Activated CD8-positive, alpha-beta T cell treated with anti-CD3 and anti-CD28 coated beads for 36 hours (primary cell): ENCODE measurements around the gene SCAF8. TPM values are rescaled to one million over a fixed set of nuclear protein-coding genes. Genes with fewer than 3 reads are reported as not detected.
A peak's percentile ranks its signal among the peaks of the same experiment; 100 is the strongest.
"Not testable (repeated sequence)": the region's sequence is repeated elsewhere in the genome, so short reads cannot be mapped to it uniquely, and the experiment has no call there.

ENCODE experiments used
- ATAC-seq: fragments of 200-7000 bp; cut with Tn5 transposase; one replicate; pipeline ENCODE4 v1.10.0; 2021; ENCODE audit warnings: mild to moderate bottlenecking, moderate library complexity
- CTCF ChIA-PET: fragments of 350-600 bp; sonication (Branson Sonifier 250); formaldehyde crosslinking; loops from one replicate; lab custom pipeline; 2021; ENCODE audit warnings: antibody characterized with exemption; lab: Charles Lee
- POLR2A ChIA-PET: fragments of 350-600 bp; sonication (Branson Sonifier 250); formaldehyde crosslinking; loops from one replicate; lab custom pipeline; 2021; ENCODE audit warnings: antibody characterized with exemption; lab: Charles Lee
- DNase-seq: peaks from one replicate; pipeline ENCODE4 v3.0.0-alpha.2; 2020
- H3K27ac Mint-ChIP-seq: one replicate; pipeline ENCODE4 v1.8.0; 2021; ENCODE audit warnings: mild to moderate bottlenecking, mixed read lengths
- H3K27me3 Mint-ChIP-seq: one replicate; pipeline ENCODE4 v1.8.0; 2021; ENCODE audit warnings: mixed read lengths
- H3K36me3 Mint-ChIP-seq: one replicate; pipeline ENCODE4 v1.8.0; 2021; ENCODE audit warnings: low read depth, mixed read lengths
- H3K4me1 Mint-ChIP-seq: one replicate; pipeline ENCODE4 v1.8.0; 2021; ENCODE audit warnings: low read depth, mixed read lengths
- H3K4me3 Mint-ChIP-seq: one replicate; pipeline ENCODE4 v1.8.0; 2021; ENCODE audit warnings: mild to moderate bottlenecking, moderate library complexity, mixed read lengths
- H3K9me3 Mint-ChIP-seq: one replicate; pipeline ENCODE4 v1.8.0; 2021; ENCODE audit warnings: mixed read lengths
- intact Hi-C: fragments of 100-400 bp; cut with micrococcal nuclease; formaldehyde crosslinking; loops from one replicate; pipeline ENCODE4 v1.10.0; 2022
- total RNA-seq, 2 experiments: library from RNA; stranded (reverse); gene quantifications; one replicate each; pipeline ENCODE4 v1.2.3, GENCODE V29; 2021
- TF ChIP-seq, protein P1 (sequence below): fragments of 200-600 bp; IDR thresholded peaks from one replicate; pipeline ENCODE4 v1.8.0; 2022; ENCODE audit warnings: antibody characterized with exemption, mild to moderate bottlenecking

Gene SCAF8
- total RNA-seq, 2 experiments from 2014 or later, result 31.3 to 32.9 TPM

DNA sequence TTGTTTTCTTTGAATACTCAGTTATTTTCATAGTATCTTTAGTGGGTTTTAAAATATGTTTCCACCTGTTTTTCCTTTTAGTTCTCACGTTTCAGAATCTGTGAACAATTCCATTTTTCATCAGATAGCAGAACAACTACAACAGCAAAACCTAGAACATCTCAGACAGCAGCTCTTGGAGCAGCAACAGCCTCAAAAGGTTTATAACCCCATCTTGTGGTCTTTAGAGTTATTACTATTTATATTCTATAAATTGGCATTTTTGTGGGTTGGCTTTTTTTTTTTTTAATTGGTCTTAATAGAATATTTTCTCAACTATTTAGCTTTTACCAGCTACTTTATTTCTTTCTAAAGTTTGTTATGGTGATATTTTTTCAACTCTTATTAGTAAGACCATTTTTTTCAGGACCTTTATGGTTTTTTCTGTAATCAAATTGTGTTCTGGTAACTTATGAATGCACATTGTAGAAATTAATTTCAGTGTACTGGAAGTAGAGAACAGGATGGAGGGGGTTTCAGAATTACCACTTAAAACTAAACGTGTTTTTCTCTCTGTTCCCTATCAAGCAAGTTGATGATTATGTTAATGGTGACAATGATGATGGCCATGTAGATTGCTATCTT is 72.2 kb downstream of the SCAF8 start:
- ChIA-PET POLR2A (interaction anchor here (1.1 kb wide), 1 partner anchor 128 kb away, joined by 3 read pairs; no protein-coding TSS in a partner anchor), CTCF (interaction anchor here (1.0 to 13.1 kb wide), 13 partner anchors 9 to 198 kb away, joined by 3 to 233 read pairs (median 4); no protein-coding TSS in a partner anchor)
- intact Hi-C loops, result loop anchor here (1.0 to 2.0 kb wide), 2 partner anchors 73 to 130 kb away; partner anchors contain the start of gene SCAF8
- Mint-ChIP-seq H3K9me3 (no peaks in the 10 kb centered on the region), H3K36me3 (peaks cover 33% of the 10 kb centered on the region), H3K27ac (no peak overlapping the region), H3K4me1 (peaks cover 5% of the 10 kb centered on the region), H3K4me3 (no peak overlapping the region), H3K27me3 (no peaks in the 10 kb centered on the region)
- TF ChIP-seq, protein P1, sequence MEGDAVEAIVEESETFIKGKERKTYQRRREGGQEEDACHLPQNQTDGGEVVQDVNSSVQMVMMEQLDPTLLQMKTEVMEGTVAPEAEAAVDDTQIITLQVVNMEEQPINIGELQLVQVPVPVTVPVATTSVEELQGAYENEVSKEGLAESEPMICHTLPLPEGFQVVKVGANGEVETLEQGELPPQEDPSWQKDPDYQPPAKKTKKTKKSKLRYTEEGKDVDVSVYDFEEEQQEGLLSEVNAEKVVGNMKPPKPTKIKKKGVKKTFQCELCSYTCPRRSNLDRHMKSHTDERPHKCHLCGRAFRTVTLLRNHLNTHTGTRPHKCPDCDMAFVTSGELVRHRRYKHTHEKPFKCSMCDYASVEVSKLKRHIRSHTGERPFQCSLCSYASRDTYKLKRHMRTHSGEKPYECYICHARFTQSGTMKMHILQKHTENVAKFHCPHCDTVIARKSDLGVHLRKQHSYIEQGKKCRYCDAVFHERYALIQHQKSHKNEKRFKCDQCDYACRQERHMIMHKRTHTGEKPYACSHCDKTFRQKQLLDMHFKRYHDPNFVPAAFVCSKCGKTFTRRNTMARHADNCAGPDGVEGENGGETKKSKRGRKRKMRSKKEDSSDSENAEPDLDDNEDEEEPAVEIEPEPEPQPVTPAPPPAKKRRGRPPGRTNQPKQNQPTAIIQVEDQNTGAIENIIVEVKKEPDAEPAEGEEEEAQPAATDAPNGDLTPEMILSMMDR, result peak; percentile 58
- DNase-seq (no peak), ATAC-seq (no peak)

DNA sequence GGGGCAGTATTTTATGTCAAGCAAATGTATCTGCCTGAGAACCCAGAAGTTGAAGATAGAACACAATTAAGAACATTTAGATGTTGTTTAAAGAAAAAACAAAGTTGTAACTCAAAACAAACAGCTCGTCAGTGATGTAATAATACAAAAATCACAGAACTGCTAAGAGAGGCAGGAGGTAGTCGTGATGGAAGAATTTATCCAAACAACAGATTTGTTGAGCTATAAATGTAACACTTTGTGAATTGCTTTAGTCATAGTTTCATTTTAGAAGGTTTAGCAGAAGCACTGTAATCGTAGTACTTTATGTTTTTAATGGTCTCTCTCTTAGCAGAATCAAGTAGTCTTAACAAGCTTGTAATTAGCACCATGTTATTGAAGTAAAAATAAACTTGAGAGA is 73.6 kb downstream of the SCAF8 start:
- intact Hi-C loops, result no loop called here
- TF ChIP-seq, protein P1, result no peak
- DNase-seq (no peak), ATAC-seq (no peak)
- Mint-ChIP-seq H3K4me3 (no peak overlapping the region), H3K27me3 (no peaks in the 10 kb centered on the region), H3K4me1 (peaks cover 2% of the 10 kb centered on the region), H3K9me3 (no peaks in the 10 kb centered on the region), H3K27ac (no peak overlapping the region), H3K36me3 (peaks cover 43% of the 10 kb centered on the region)
- CTCF ChIA-PET, result interaction anchor here (1.0 to 13.1 kb wide), 9 partner anchors 10 to 132 kb away, joined by 3 to 233 read pairs (median 5); no protein-coding TSS in a partner anchor
- POLR2A ChIA-PET, result interaction anchor here (0.6 to 1.0 kb wide), 3 partner anchors 18 to 50 kb away, joined by 3 read pairs; no protein-coding TSS in a partner anchor

DNA sequence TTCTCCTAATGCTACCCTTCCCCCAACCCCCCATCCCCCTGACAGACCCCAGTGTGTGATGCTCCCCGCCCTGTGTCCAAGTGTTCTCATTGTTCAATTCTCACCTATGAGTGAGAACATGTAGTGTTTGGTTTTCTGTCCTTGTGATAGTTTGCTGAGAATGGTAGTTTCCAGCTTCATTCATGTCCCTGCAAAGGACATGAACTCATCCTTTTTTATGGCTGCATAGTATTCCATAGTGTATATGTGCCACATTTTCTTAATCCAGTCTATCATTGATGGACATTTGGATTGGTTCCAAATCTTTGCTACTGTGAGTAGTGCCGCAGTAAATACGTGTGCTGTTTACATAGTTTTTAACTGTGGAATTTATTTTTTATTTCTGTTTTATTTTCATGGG is 78.4 kb downstream of the SCAF8 start:
- POLR2A ChIA-PET, H3K9me3 Mint-ChIP-seq, DNase-seq, intact Hi-C loops, ATAC-seq, H3K4me1 Mint-ChIP-seq, H3K27me3 Mint-ChIP-seq, H3K4me3 Mint-ChIP-seq, H3K27ac Mint-ChIP-seq: not testable (repeated sequence)
- H3K36me3 Mint-ChIP-seq, result peaks cover 57% of the 10 kb centered on the region
- CTCF ChIA-PET, result interaction anchor here (3.0 kb wide), 1 partner anchor 136 kb away, joined by 13 read pairs; no protein-coding TSS in a partner anchor

DNA sequence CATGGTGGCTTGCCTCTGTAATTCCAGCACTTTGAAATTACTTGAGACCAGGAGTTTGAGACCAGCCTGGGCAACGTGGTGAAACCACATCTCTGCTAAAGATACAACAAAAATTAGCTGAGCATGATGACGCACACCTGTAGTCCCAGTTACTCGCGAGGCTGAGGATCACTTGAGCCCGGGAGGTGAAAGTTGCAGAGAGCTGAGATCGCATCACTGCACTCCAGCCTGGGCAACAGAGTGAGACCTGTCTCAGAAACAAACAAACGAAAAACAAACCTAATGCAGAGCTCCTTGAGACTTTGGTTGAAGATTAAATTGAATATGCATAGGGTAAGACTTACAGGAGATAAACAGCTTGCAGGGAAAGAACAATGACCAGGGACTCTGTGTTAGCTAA is 80.8 kb downstream of the SCAF8 start:
- intact Hi-C loops, result no loop called here
- Mint-ChIP-seq H3K9me3 (no peaks in the 10 kb centered on the region), H3K27me3 (no peaks in the 10 kb centered on the region), H3K4me3 (no peak overlapping the region), H3K36me3 (peaks cover 49% of the 10 kb centered on the region), H3K27ac (no peak overlapping the region), H3K4me1 (peaks cover 2% of the 10 kb centered on the region)
- TF ChIP-seq, protein P1, result no peak
- no peak for ATAC-seq
- CTCF ChIA-PET, result interaction anchor here (1.6 to 3.0 kb wide), 2 partner anchors 8 to 138 kb away, joined by 5 to 13 read pairs; no protein-coding TSS in a partner anchor
- POLR2A ChIA-PET, result no interaction called here
- no peak for DNase-seq

DNA sequence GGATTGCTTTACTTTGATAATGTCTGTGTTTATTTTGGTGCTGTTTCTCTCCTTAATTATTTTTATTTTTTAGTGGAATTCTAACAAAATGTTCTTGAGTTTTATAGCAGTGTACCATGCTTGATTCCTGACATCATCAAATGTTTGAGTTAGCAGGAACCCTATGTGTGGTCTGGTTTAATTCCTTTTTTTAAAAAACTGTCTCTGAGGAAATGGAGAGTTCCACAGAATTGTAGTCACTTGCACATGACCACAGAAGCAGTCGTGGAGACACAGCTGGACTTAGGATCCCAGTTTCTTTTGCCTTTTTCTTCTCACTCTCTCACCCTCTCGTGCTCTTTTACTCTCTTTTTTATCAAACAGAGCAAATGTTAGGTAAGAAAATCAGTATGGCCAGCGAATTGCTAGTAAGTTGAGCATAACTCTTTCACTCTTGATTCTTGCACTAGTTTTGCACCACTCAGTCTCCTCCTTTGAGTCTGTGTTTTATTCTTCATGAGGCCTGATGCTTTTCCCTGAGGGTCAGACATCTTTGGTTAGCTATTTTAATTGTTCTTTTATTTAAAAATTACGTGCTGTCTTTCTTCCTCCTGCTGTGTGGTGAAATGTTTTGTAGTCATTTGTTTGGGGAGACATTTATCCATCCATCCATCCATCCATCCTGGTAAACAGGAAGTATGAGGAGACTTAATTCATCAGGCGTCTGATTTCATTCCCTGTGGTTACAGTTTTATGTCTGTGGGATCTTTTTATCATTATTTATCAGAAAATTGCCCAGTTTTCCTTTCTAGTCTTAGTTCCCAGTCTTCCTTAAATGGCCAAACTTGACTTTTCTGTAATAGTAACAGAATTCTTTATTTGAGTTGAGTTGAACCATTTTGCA is 83.0 kb downstream of the SCAF8 start:
- Mint-ChIP-seq H3K27ac (no peak overlapping the region), H3K4me1 (peaks cover 3% of the 10 kb centered on the region), H3K4me3 (no peak overlapping the region), H3K27me3 (no peaks in the 10 kb centered on the region), H3K36me3 (peaks cover 40% of the 10 kb centered on the region), H3K9me3 (no peaks in the 10 kb centered on the region)
- intact Hi-C loops, result no loop called here
- CTCF ChIA-PET, result interaction anchor here (1.4 kb wide), 1 partner anchor 132 kb away, joined by 3 read pairs; no protein-coding TSS in a partner anchor
- TF ChIP-seq, protein P1, result no peak
- no peak for DNase-seq
- no peak for ATAC-seq
- POLR2A ChIA-PET, result no interaction called here
